DND-41 (cell line): ENCODE results near the gene CYP4F3.

Experiments
- ATAC-seq: fragments of 200-7000 bp; cut with Tn5 transposase; 3 replicates; pipeline ENCODE4 v1.9.1; 2021; ENCODE audit warnings: low read depth; ENCODE audit not compliant: insufficient read depth
- DNase-seq: peaks from one replicate; pipeline ENCODE4 v3.0.0-alpha.2; 2020
- H2AFZ ChIP-seq: 2 replicates; pipeline ENCODE4 v1.6.0; 2012; ENCODE audit warnings: low read depth, low read length
- H3K27ac ChIP-seq: 2 replicates; pipeline ENCODE4 v1.5.1; 2012; ENCODE audit warnings: low read length, inconsistent platforms
- H3K27me3 ChIP-seq: fragments of 200-600 bp; sonication (generic); 2 replicates; pipeline ENCODE4 v1.6.0; 2012; ENCODE audit warnings: low read length, mild to moderate bottlenecking, inconsistent platforms; ENCODE audit not compliant: insufficient read depth, poor library complexity
- H3K36me3 ChIP-seq: 2 replicates; pipeline ENCODE4 v1.5.1; 2012; ENCODE audit warnings: low read length, inconsistent platforms; ENCODE audit not compliant: insufficient read depth
- H3K4me1 ChIP-seq: 2 replicates; pipeline ENCODE4 v1.5.1; 2012; ENCODE audit warnings: mild to moderate bottlenecking, low read length; ENCODE audit not compliant: insufficient read depth
- H3K4me2 ChIP-seq: 2 replicates; pipeline ENCODE4 v1.6.0; 2012; ENCODE audit warnings: mild to moderate bottlenecking, moderate library complexity, low read length, inconsistent platforms; ENCODE audit not compliant: insufficient read depth
- H3K4me3 ChIP-seq, 2 experiments: fragments of 200-600 bp in 1 of 2; shearing (Covaris generic) in 1 of 2; 2 replicates each; pipeline ENCODE4 v1.5.1; 2012 to 2016; ENCODE audit warnings: inconsistent platforms in 2 of 2, low read length in 2 of 2, mild to moderate bottlenecking in 2 of 2, low read depth in 1 of 2, moderate library complexity in 1 of 2
- H3K79me2 ChIP-seq: 2 replicates; pipeline ENCODE4 v1.6.0; 2012; ENCODE audit warnings: low read length, inconsistent platforms; ENCODE audit not compliant: insufficient read depth
- H3K9ac ChIP-seq: 2 replicates; pipeline ENCODE4 v1.6.0; 2012; ENCODE audit warnings: low read depth, mild to moderate bottlenecking, inconsistent platforms, low read length, moderate library complexity
- H3K9me3 ChIP-seq: 2 replicates; pipeline ENCODE4 v1.5.1; 2012; ENCODE audit warnings: low read length, moderate library complexity, mild to moderate bottlenecking, inconsistent platforms; ENCODE audit not compliant: insufficient read depth, severe bottlenecking
- H4K20me1 ChIP-seq: 2 replicates; pipeline ENCODE4 v1.6.0; 2012; ENCODE audit warnings: low read length; ENCODE audit not compliant: insufficient read depth
- EZH2 ChIP-seq: IDR thresholded peaks from 3 replicates; pipeline ENCODE4 v1.6.1; 2012; ENCODE audit warnings: borderline replicate concordance, low read depth, mild to moderate bottlenecking, moderate library complexity, low read length, inconsistent platforms; ENCODE audit not compliant: severe bottlenecking
- TF ChIP-seq, protein P1 (sequence below): IDR thresholded peaks from 2 replicates; pipeline ENCODE4 v1.5.1; 2012; ENCODE audit warnings: borderline replicate concordance, low read length, moderate library complexity, mild to moderate bottlenecking; ENCODE audit not compliant: poor library complexity, severe bottlenecking; ENCODE audit errors: extremely low read depth

The CYP4F3 gene

GRCh38 chr19:15622991-15623390 is 17.7 kb upstream of the CYP4F3 start:
- Histone ChIP-seq H3K4me3 (no peak overlapping the region), H3K4me2 (no peak overlapping the region), H3K79me2 (no peaks in the 10 kb centered on the region), H3K36me3 (no peaks in the 10 kb centered on the region), H2AFZ (no peak overlapping the region), H3K4me1 (no peaks in the 10 kb centered on the region), H3K9ac (no peak overlapping the region), H3K27ac (no peak overlapping the region), H3K9me3 (no peaks in the 10 kb centered on the region), H3K27me3 (no peaks in the 10 kb centered on the region), H4K20me1 (no peaks in the 10 kb centered on the region)
- DNase-seq (no peak), ATAC-seq (no peak)
- TF ChIP-seq EZH2, result no peak
- TF ChIP-seq, protein P1, sequence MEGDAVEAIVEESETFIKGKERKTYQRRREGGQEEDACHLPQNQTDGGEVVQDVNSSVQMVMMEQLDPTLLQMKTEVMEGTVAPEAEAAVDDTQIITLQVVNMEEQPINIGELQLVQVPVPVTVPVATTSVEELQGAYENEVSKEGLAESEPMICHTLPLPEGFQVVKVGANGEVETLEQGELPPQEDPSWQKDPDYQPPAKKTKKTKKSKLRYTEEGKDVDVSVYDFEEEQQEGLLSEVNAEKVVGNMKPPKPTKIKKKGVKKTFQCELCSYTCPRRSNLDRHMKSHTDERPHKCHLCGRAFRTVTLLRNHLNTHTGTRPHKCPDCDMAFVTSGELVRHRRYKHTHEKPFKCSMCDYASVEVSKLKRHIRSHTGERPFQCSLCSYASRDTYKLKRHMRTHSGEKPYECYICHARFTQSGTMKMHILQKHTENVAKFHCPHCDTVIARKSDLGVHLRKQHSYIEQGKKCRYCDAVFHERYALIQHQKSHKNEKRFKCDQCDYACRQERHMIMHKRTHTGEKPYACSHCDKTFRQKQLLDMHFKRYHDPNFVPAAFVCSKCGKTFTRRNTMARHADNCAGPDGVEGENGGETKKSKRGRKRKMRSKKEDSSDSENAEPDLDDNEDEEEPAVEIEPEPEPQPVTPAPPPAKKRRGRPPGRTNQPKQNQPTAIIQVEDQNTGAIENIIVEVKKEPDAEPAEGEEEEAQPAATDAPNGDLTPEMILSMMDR, result no peak

- Histone ChIP-seq H3K9ac (no peak overlapping the region), H3K4me2 (no peak overlapping the region), H3K36me3 (no peaks in the 10 kb centered on the region), H4K20me1 (no peaks in the 10 kb centered on the region; the same call in 1 of the 2 replicates), H3K4me3 (no peak overlapping the region), H3K79me2 (no peaks in the 10 kb centered on the region), H3K9me3 (no peaks in the 10 kb centered on the region), H2AFZ (no peak overlapping the region), H3K4me1 (no peaks in the 10 kb centered on the region), H3K27ac (no peak overlapping the region), H3K27me3 (no peaks in the 10 kb centered on the region)
- TF ChIP-seq, protein P1, result no peak
- no peak for TF ChIP-seq EZH2
- DNase-seq, result peak; percentile 39
- ATAC-seq, result 0 out of 3 replicates have a peak, but pooled peaks have one; percentile 47
Observed at GRCh38 chr19:15623711-15624318, 16.9 kb upstream of the CYP4F3 start.

DNA sequence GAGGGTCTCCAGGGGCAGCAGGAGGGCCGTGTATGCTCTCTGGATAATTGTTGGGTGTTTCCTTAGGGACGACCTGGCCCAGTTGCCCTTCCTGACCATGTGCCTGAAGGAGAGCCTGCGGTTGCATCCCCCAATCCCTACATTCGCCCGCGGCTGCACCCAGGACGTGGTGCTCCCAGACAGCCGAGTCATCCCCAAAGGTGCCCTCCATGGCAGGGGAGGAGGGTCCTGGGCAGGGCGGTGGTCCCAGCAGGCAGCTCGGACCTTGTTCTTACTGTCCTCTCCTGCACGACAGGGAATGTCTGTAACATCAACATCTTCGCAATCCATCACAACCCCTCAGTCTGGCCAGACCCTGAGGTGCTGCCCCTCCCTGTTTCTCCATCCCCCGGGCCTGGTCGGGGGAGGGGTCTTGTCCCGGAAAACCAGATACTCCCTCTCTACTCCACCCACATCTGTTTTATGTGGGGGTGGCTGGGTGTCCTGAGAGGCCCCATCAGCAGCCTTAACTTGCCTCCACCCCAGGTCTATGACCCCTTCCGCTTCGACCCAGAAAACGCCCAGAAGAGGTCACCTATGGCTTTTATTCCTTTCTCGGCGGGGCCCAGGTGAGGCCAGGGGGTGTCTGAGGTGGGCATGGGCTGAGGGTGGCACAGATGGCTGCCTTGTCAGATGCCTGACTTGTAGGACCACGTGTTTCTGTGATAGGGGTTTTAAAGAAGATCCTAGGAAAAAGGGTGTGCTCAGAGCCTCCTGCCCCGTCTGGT is 12.3 kb upstream of the CYP4F3 start:
- H3K9ac ChIP-seq, result no peak overlapping the region
- no peak overlapping the region for H3K4me3 ChIP-seq
- TF ChIP-seq, protein P1, result no peak
- TF ChIP-seq EZH2, result no peak
- H3K79me2 ChIP-seq, result no peaks in the 10 kb centered on the region
- H3K9me3 ChIP-seq, result no peaks in the 10 kb centered on the region
- H3K36me3 ChIP-seq, result no peaks in the 10 kb centered on the region
- H3K4me1 ChIP-seq, result no peaks in the 10 kb centered on the region
- no peak overlapping the region for H2AFZ ChIP-seq
- H3K27ac ChIP-seq, result no peak overlapping the region
- no peaks in the 10 kb centered on the region for H3K27me3 ChIP-seq
- no peak for DNase-seq
- no peak for ATAC-seq
- H4K20me1 ChIP-seq, result no peaks in the 10 kb centered on the region; the same call in 1 of the 2 replicates
- H3K4me2 ChIP-seq, result no peak overlapping the region
